ENCODE measurements around the gene EDIL3.

EDIL3 gene

DNA sequence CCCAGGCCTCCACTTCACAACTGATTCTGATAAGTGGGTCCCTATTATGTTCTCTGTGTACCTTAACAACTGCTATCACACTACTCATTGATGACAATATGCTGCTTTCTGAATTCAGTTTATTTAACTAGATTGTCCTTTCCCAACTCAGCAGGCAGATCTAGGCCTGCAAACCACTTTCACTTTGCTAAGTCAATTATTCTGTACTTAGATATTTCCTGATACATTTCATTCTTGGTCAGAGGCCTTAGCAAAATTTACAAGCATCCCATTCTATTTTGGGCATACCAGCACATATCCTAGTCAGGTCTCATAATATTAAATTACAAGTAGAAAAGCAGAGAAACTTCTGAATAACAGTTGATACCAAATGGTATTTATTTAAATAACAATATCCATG, 428.3 kb downstream of the EDIL3 start:
- H3K4me3 ChIP-seq (ENCODE audit: low read depth, low read length), result no peak overlapping the region
- TF ChIP-seq, protein P1, sequence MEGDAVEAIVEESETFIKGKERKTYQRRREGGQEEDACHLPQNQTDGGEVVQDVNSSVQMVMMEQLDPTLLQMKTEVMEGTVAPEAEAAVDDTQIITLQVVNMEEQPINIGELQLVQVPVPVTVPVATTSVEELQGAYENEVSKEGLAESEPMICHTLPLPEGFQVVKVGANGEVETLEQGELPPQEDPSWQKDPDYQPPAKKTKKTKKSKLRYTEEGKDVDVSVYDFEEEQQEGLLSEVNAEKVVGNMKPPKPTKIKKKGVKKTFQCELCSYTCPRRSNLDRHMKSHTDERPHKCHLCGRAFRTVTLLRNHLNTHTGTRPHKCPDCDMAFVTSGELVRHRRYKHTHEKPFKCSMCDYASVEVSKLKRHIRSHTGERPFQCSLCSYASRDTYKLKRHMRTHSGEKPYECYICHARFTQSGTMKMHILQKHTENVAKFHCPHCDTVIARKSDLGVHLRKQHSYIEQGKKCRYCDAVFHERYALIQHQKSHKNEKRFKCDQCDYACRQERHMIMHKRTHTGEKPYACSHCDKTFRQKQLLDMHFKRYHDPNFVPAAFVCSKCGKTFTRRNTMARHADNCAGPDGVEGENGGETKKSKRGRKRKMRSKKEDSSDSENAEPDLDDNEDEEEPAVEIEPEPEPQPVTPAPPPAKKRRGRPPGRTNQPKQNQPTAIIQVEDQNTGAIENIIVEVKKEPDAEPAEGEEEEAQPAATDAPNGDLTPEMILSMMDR (IDR thresholded peaks at IDR 0.05; ENCODE audit: low read depth, low read length), result no peak

DNA sequence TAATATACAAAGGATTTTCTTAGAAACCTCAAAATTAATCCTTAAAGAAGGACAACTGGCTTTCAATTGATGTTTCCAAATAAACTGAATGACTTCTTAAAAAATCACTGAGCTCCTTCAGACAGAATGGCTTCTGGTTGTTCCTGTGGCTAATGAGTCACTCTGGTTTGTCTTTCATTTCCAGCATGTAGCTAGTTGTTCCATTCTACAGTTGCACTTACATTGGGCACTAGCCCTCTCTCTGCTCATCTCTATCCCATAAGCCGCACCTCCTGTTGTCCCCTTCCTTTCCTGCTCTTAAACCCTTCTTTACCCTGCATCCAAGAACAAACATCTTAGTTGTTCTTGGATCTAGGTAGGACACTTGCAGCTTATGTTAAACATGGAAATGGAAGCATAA, 428.8 kb downstream of the EDIL3 start:
- no peak overlapping the region for H3K4me3 ChIP-seq (ENCODE audit: low read depth, low read length)

DNA sequence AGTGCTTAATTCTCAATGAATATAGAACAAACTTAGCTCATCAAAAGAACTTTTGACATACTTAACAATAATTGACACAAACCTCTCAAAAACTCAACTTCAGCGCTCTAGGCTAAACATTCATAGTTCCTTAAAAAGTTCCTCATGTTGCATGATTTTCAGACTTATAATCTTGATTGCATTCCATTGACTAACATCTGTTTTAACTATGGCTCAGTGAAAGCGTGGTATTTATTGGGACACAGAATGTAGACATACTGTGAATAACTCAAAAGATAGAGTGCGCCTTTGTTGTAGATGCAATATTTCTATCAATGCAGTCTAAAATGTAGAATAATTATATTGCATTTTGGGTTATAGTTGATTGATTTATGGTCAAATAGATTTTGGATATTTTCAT, 436.9 kb downstream of the EDIL3 start:
- no peak overlapping the region for H3K4me3 ChIP-seq (ENCODE audit: low read depth, low read length)
- TF ChIP-seq, protein P1 (IDR thresholded peaks at IDR 0.05; ENCODE audit: low read depth, low read length), result no peak

More for the DNA sequence above, 428.8 kb downstream of the EDIL3 start:
- TF ChIP-seq, protein P1 (IDR thresholded peaks at IDR 0.05; ENCODE audit: low read depth, low read length), result no peak

DNA sequence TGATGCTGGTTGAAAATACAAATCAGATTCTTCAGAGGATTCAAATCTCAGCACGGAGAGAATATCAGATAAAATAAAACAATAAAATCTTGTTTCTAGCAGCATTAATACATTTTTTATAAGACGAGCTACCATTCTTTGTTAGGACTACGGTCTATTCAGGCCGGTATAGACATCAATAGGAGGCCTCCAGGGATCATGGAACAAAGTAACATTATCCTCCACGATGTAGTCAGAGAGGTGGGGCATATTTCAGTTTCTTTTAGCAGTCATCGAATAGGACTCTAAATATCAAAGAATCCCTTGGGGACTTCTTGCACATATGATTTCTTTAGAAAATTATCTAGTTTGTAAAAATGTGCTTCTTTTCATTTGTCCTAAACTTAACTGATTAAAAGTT, 438.2 kb downstream of the EDIL3 start:
- TF ChIP-seq, protein P1 (IDR thresholded peaks at IDR 0.05; ENCODE audit: low read depth, low read length), result no peak
- H3K4me3 ChIP-seq (ENCODE audit: low read depth, low read length), result no peak overlapping the region

DNA sequence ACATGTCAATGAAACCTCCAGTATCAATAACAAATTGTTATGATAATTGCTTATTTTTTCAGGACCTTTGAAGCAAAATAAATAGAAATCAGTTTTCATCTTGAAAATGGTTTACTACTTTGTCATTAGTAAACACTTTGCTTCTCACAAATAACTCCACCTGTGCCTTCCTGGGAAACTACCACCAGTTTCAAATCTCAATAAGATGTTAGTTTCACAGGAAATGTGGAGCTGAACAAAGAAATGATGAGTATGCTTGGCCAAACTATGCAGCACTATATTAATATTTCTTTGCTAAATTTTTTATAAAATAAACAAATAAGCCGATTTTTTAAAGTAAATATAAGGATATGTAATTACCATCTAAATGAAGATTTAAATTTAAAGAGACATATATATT, 442.5 kb downstream of the EDIL3 start:
- TF ChIP-seq, protein P1 (IDR thresholded peaks at IDR 0.05; ENCODE audit: low read depth, low read length), result no peak
- no peak overlapping the region for H3K4me3 ChIP-seq (ENCODE audit: low read depth, low read length)

DNA sequence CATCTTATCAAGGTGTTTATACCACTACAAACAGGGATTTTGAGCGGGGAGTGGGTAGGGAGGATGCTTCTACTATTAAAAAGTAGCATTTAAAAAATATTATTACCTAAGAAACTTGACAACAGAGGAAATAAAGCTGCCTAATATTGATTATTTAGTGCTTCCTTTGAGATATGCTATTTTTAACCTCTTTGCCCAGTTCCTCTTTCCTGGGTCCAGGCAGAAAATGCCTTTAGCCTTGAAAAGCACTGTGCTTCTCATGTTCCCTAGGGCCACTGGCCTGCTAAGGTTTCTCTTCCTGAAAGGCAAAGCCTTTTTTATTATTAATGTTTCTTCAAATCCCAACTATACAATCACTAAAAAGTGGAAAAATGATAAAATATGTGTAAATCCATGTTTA, 446.8 kb downstream of the EDIL3 start:
- no peak overlapping the region for H3K4me3 ChIP-seq (ENCODE audit: low read depth, low read length)
- TF ChIP-seq, protein P1 (IDR thresholded peaks at IDR 0.05; ENCODE audit: low read depth, low read length), result no peak

DNA sequence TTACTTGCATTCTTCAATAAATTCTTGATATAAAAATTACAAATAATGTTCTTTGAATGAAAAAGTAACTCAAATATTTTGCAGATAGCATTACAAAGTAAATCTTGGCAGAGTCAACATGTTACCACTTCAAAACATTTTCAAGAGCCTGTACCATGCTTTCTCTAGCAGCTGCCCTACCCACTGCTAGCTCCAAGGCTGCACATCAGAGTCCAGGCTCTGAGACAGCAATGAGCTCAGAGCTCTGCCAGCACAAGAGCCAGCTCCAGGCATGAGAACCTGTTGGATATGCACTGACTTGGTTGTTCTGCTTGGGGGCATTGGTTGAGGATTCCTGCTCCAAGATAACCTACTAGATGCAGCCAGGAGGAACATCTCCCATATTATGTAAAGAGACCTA, 452.7 kb downstream of the EDIL3 start:
- TF ChIP-seq, protein P1 (IDR thresholded peaks at IDR 0.05; ENCODE audit: low read depth, low read length), result no peak
- no peak overlapping the region for H3K4me3 ChIP-seq (ENCODE audit: low read depth, low read length)

Measured in WI38 (cell line).